Mesenchymal stem cell (in vitro differentiated cells and primary cell): ENCODE measurements around the gene MSX1.

Source experiments
- DNase-seq: peaks from one replicate; pipeline ENCODE4 v3.0.0-alpha.2; 2013
- H2AFZ ChIP-seq: one replicate; pipeline ENCODE4 v1.6.1; 2013; ENCODE audit warnings: low read depth, mild to moderate bottlenecking, control low read depth, inconsistent platforms, low read length, moderate library complexity
- H2AK5ac ChIP-seq: 2 replicates; pipeline ENCODE4 v1.6.1; 2013; ENCODE audit warnings: low read length, moderate library complexity, mild to moderate bottlenecking, inconsistent platforms; ENCODE audit not compliant: severe bottlenecking
- H2BK120ac ChIP-seq: one replicate; pipeline ENCODE4 v1.6.1; 2013; ENCODE audit warnings: low read depth, mild to moderate bottlenecking, inconsistent platforms, low read length, moderate library complexity
- H2BK12ac ChIP-seq, 2 experiments: one replicate each; pipeline ENCODE4 v1.6.1; 2013; ENCODE audit warnings: inconsistent platforms in 2 of 2, low read length in 2 of 2, mild to moderate bottlenecking in 2 of 2, moderate library complexity in 2 of 2, control low read depth in 1 of 2
- H2BK15ac ChIP-seq: one replicate; pipeline ENCODE4 v1.6.1; 2013; ENCODE audit warnings: mild to moderate bottlenecking, low read depth, inconsistent platforms; ENCODE audit not compliant: poor library complexity, severe bottlenecking
- H2BK5ac ChIP-seq: 2 replicates; pipeline ENCODE4 v1.6.1; 2013; ENCODE audit warnings: low read depth, mild to moderate bottlenecking, low read length, control low read depth, inconsistent platforms; ENCODE audit not compliant: poor library complexity, severe bottlenecking
- H3K14ac ChIP-seq, 2 experiments: one replicate each; pipeline ENCODE4 v1.6.1; 2013; ENCODE audit warnings: inconsistent platforms in 2 of 2, low read length in 2 of 2, control low read depth in 1 of 2, mild to moderate bottlenecking in 1 of 2, moderate library complexity in 1 of 2
- H3K18ac ChIP-seq, 2 experiments: one replicate each; pipeline ENCODE4 v1.6.1; 2013; ENCODE audit warnings: inconsistent platforms in 2 of 2, low read length in 2 of 2, control low read depth in 1 of 2, low read depth in 1 of 2, mild to moderate bottlenecking in 1 of 2
- H3K23ac ChIP-seq, 2 experiments: one replicate each; pipeline ENCODE4 v1.6.1; 2013; ENCODE audit warnings: inconsistent platforms in 2 of 2, low read length in 2 of 2, mild to moderate bottlenecking in 2 of 2, moderate library complexity in 2 of 2, control low read depth in 1 of 2
- H3K27ac ChIP-seq: 2 replicates; pipeline ENCODE4 v1.5.1; 2013; ENCODE audit warnings: mild to moderate bottlenecking, moderate library complexity, low read length, control low read depth, inconsistent platforms; ENCODE audit not compliant: poor library complexity, severe bottlenecking
- H3K27me3 ChIP-seq, 2 experiments: 2 replicates each; pipeline versions ENCODE4 v1.6.1 to v1.7.0; 2013; ENCODE audit warnings: low read length in 2 of 2, mild to moderate bottlenecking in 2 of 2, moderate library complexity in 2 of 2, control low read depth in 1 of 2, inconsistent platforms in 1 of 2; ENCODE audit not compliant: control insufficient read depth in 1 of 2, insufficient read depth in 1 of 2
- H3K36me3 ChIP-seq, 2 experiments: 2 replicates each; pipeline versions ENCODE4 v1.6.1 to v1.7.0; 2013; ENCODE audit warnings: low read length in 2 of 2, control low read depth in 1 of 2, inconsistent platforms in 1 of 2, low read depth in 1 of 2, mild to moderate bottlenecking in 1 of 2; ENCODE audit not compliant: insufficient read depth in 2 of 2, control insufficient read depth in 1 of 2
- H3K4ac ChIP-seq, 2 experiments: one replicate each; pipeline ENCODE4 v1.6.1; 2013; ENCODE audit warnings: inconsistent platforms in 2 of 2, low read length in 2 of 2, mild to moderate bottlenecking in 2 of 2, moderate library complexity in 2 of 2, control low read depth in 1 of 2, low read depth in 1 of 2
- H3K4me1 ChIP-seq: 2 replicates; pipeline ENCODE4 v1.6.1; 2013; ENCODE audit warnings: low read depth, low read length, control low read depth; ENCODE audit not compliant: control insufficient read depth, insufficient read depth
- H3K4me2 ChIP-seq: 2 replicates; pipeline ENCODE4 v1.6.1; 2013; ENCODE audit warnings: low read length, mild to moderate bottlenecking, inconsistent platforms; ENCODE audit not compliant: poor library complexity, severe bottlenecking
- H3K4me3 ChIP-seq, 2 experiments: 2 replicates each; pipeline versions ENCODE4 v1.5.1 to v1.7.0; 2013; ENCODE audit warnings: low read length in 2 of 2, mild to moderate bottlenecking in 2 of 2, control low read depth in 1 of 2, low read depth in 1 of 2; ENCODE audit not compliant: insufficient read depth in 1 of 2
- H3K79me1 ChIP-seq: replicated peaks from 2 replicates; pipeline ENCODE4 v1.6.1; 2013; ENCODE audit warnings: mild to moderate bottlenecking, control low read depth, low read length, inconsistent platforms; ENCODE audit not compliant: poor library complexity, severe bottlenecking
- H3K9ac ChIP-seq: 2 replicates; pipeline ENCODE4 v1.7.0; 2013; ENCODE audit warnings: mild to moderate bottlenecking, low read length, moderate library complexity
- H3K9me3 ChIP-seq: 2 replicates; pipeline ENCODE4 v1.7.0; 2013; ENCODE audit warnings: mild to moderate bottlenecking, low read length; ENCODE audit not compliant: control insufficient read depth
- H4K8ac ChIP-seq: one replicate; pipeline ENCODE4 v1.6.1; 2013; ENCODE audit warnings: inconsistent platforms, mild to moderate bottlenecking, low read length, moderate library complexity
- H4K91ac ChIP-seq: one replicate; pipeline ENCODE4 v1.6.1; 2013; ENCODE audit warnings: mild to moderate bottlenecking, low read length, inconsistent platforms
- WGBS: methylation state at CpG from one replicate; pipeline ENCODE4 v1.1.7; 2013; ENCODE audit warnings: mixed read lengths; 5-methylcytosine and 5-hydroxymethylcytosine counted together

The MSX1 gene

GRCh38 chr4:4818415-4819212 is 40.9 kb upstream of the MSX1 start:
- H2AK5ac ChIP-seq: no peak overlapping the region
- peaks cover 6 to 16% of the 10 kb centered on the region in 2 experiments for H3K27me3 ChIP-seq
- no peak overlapping the region for H2AFZ ChIP-seq
- no peaks in the 10 kb centered on the region for H3K4me1 ChIP-seq
- H3K4ac ChIP-seq: no peak overlapping the region
- no peak overlapping the region for H4K8ac ChIP-seq
- H2BK120ac ChIP-seq: no peak overlapping the region
- no peak overlapping the region for H2BK5ac ChIP-seq
- WGBS: 65% methylated on average over 17 of the region's 17 CpGs
- H3K18ac ChIP-seq: no peak overlapping the region
- no peak overlapping the region for H3K14ac ChIP-seq
- DNase-seq: no peak
- H3K23ac ChIP-seq: no peak overlapping the region
- H3K9me3 ChIP-seq: no peaks in the 10 kb centered on the region
- H3K4me2 ChIP-seq: no peak overlapping the region
- H2BK15ac ChIP-seq: no peak overlapping the region
- H3K36me3 ChIP-seq: no peaks in the 10 kb centered on the region
- no peaks in the 10 kb centered on the region for H3K79me1 ChIP-seq
- H3K27ac ChIP-seq: no peak overlapping the region
- H4K91ac ChIP-seq: no peak overlapping the region
- no peak overlapping the region for H3K4me3 ChIP-seq
- H3K9ac ChIP-seq: no peak overlapping the region
- H2BK12ac ChIP-seq: no peak overlapping the region

DNA sequence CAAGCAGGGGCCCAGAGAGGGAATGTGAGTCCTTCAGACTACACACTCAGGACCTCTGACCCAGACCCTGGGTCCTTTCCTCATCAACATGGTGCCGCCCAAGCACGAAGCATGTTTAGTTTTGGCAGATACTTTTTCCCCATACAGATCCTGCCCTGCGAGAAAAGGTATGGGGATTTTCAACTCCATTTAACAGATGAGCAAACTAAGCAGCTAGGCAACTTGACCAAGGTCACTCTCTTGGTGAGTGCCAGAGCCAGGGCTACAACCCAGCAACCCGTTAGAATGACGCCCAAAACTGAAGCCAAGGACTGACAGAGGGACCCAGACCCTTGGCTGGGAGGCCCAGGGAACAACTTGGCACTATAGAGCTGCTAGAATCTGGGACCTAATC is 40.3 kb upstream of the MSX1 start:
- Histone ChIP-seq H2AK5ac (no peak overlapping the region), H3K79me1 (no peaks in the 10 kb centered on the region), H3K9ac (no peak overlapping the region), H4K91ac (no peak overlapping the region), H2BK120ac (no peak overlapping the region), H3K18ac (no peak overlapping the region), H3K9me3 (no peaks in the 10 kb centered on the region), H2BK5ac (no peak overlapping the region), H3K4me1 (no peaks in the 10 kb centered on the region), H3K36me3 (no peaks in the 10 kb centered on the region), H3K4ac (no peak overlapping the region), H2BK15ac (no peak overlapping the region), H3K23ac (no peak overlapping the region), H3K4me3 (no peak overlapping the region), H3K27ac (no peak overlapping the region), H3K14ac (no peak overlapping the region), H2BK12ac (no peak overlapping the region), H4K8ac (no peak overlapping the region), H3K4me2 (no peak overlapping the region), H2AFZ (no peak overlapping the region), H3K27me3 (peaks cover 6 to 16% of the 10 kb centered on the region in 2 experiments)
- WGBS: 87% methylated on average over 5 of the region's 5 CpGs
- DNase-seq: no peak

DNA sequence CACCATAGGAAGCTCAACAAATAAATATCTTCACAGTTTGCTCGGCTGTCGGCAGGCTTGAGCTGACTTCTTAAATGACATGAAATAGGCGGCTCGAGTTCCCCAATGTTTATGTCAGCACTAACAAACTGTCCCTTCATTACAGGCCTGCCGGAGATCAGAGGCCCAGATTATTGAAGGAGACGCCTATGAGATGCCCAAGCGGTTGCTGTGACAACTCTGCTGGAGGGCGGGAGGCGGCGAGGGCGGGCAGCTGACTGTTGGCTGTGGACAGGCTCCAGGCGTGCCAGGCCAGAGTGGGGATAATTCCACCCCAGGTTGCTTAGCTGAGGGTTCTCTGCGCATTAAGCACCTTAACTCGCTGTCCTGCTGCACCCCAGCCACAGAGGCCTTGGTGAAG is 39.2 kb upstream of the MSX1 start:
- Histone ChIP-seq H2BK15ac (no peak overlapping the region), H3K18ac (no peak overlapping the region), H3K4me3 (no peak overlapping the region), H3K27me3 (peaks cover 6 to 16% of the 10 kb centered on the region in 2 experiments), H2BK120ac (no peak overlapping the region), H3K9ac (no peak overlapping the region), H3K27ac (no peak overlapping the region), H3K79me1 (no peaks in the 10 kb centered on the region), H3K4ac (no peak overlapping the region), H3K36me3 (no peaks in the 10 kb centered on the region), H3K23ac (no peak overlapping the region), H2AFZ (no peak overlapping the region), H4K8ac (no peak overlapping the region), H3K9me3 (no peaks in the 10 kb centered on the region), H3K4me1 (no peaks in the 10 kb centered on the region), H3K4me2 (no peak overlapping the region), H2BK5ac (no peak overlapping the region), H3K14ac (no peak overlapping the region), H4K91ac (no peak overlapping the region), H2AK5ac (no peak overlapping the region), H2BK12ac (no peak overlapping the region)
- DNase-seq: no peak
- 52% methylated on average over 14 of the region's 14 CpGs for WGBS

- 64% methylated on average over 3 of the region's 3 CpGs for WGBS
- H3K27me3 ChIP-seq: peaks cover 6 to 13% of the 10 kb centered on the region in 2 experiments
- H3K79me1 ChIP-seq: no peaks in the 10 kb centered on the region
- H3K9ac ChIP-seq: no peak overlapping the region
- H3K27ac ChIP-seq: no peak overlapping the region
- DNase-seq: no peak
- no peak overlapping the region for H2AFZ ChIP-seq
- H2BK12ac ChIP-seq: no peak overlapping the region
- H3K18ac ChIP-seq: no peak overlapping the region
- H3K14ac ChIP-seq: no peak overlapping the region
- H3K36me3 ChIP-seq: no peaks in the 10 kb centered on the region
- H3K4me3 ChIP-seq: no peak overlapping the region
- H2BK15ac ChIP-seq: no peak overlapping the region
- H3K4ac ChIP-seq: no peak overlapping the region
- no peak overlapping the region for H4K8ac ChIP-seq
- H3K4me2 ChIP-seq: no peak overlapping the region
- H3K23ac ChIP-seq: no peak overlapping the region
- no peak overlapping the region for H2AK5ac ChIP-seq
- no peak overlapping the region for H2BK120ac ChIP-seq
- H3K4me1 ChIP-seq: no peaks in the 10 kb centered on the region
- H2BK5ac ChIP-seq: no peak overlapping the region
- H4K91ac ChIP-seq: no peak overlapping the region
- H3K9me3 ChIP-seq: no peaks in the 10 kb centered on the region
Observed at GRCh38 chr4:4820739-4821138, 38.7 kb upstream of the MSX1 start.
